GM21423 (cell line): ENCODE data around the gene PAX2.
"Not testable (repeated sequence)": the region's sequence is repeated elsewhere in the genome, so short reads cannot be mapped to it uniquely, and the experiment has no call there.

Experiments
- ATAC-seq: cut with Tn5 transposase; IDR thresholded peaks from one replicate; pipeline ENCODE4 v1.9.1; 2021; ENCODE audit warnings: mild to moderate bottlenecking, moderate library complexity; ENCODE audit not compliant: unreplicated experiment

Gene PAX2

DNA sequence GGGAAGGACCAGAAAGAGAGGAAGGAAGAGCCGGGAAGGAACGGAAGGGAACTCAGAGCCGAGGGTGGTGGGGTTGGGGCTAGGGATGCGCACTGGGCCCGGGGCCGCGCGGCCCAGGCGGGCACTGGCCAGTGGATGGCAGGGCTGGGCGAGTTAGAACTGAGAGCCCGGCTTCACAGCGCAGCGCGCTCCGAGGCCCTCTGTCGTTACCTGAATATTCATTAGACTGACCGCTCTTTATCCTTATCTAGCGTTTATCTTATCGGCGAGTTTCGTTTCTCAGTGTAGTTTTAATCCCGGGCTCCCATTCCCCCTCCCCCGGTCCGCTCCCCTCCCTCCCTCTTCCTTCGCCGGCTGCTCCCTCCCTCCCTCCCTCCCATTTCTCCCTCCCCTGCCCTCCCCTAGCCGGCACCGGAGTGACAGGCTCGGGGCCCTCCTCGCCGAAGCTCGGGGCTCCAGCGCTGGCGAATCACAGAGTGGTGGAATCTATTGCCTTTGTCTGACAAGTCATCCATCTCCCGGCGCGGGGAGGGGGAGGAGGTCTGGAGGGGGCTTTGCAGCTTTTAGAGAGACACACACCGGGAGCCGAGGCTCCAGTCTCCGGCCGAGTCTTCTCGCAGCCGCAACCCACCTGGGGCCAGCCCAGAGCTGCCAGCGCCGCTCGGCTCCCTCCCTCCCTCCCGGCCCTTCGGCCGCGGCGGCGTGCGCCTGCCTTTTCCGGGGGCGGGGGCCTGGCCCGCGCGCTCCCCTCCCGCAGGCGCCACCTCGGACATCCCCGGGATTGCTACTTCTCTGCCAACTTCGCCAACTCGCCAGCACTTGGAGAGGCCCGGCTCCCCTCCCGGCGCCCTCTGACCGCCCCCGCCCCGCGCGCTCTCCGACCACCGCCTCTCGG is at the start of gene PAX2:
Gene PAX2 (plus strand): TSS at position 596 of the 895 bp plus-strand sequence. CDS start 679 bp downstream, outside the sequence.
- ATAC-seq, result no peak

DNA sequence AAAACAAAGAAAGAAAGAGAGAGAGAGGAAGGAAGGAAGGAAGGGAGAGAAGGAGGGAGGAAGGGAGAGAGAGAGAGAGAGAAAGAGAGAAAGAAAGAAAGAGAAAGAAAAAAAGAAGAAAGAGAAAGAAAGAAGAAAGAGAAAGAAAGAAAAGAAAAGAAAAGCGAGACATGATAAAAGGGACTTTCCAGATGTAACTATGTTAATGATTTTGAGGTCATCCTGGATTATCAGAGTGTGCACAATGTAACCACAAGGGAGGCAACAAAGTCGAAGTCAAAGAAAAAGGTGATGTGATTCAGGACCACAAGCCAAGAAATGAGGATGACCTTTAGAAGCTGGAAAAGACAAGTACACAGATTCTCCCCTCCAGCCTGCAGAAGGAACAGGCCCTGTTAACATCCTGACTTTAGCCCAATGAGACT is 48.9 kb upstream of the PAX2 start:
- no peak for ATAC-seq

DNA sequence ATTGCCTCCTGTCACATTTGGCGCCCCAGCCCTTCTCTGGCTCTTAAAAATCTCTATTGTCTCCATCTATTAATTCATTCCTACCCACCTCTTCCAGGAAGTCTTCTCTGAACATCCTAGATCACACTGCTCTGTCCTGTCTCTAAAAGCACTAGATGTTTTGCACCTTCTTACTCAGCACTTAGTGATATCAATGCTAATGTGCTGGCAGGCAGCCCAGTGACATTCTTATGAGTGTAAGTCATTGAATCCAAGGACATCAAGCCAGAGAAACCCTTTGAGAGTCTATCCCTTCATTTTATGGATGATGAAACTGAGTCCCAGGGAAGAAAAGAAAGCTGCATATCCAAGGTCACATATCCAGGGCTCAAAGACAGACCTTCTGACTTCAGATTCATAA is 48.3 kb upstream of the PAX2 start:
- ATAC-seq, result no peak

DNA sequence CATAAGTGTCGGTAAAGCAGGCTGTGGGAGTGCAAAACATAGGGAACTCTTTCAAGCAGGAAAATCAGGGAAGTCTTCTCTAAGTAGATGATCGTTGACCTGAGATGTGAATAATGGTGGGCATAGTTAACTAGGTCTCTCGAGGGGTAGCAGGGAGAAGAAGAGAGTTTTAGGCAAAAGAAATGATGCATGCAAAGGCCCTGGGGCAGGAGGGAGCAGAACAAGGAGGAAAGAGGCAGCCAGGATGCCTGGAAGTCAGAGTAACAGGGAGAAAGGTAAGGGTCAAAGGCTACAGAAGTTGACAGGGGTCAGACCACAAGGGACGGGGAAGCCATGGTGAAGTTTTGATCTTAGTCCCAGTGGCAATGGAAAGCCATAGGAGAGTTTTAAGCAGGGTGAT is 47.8 kb upstream of the PAX2 start:
- ATAC-seq, result no peak

DNA sequence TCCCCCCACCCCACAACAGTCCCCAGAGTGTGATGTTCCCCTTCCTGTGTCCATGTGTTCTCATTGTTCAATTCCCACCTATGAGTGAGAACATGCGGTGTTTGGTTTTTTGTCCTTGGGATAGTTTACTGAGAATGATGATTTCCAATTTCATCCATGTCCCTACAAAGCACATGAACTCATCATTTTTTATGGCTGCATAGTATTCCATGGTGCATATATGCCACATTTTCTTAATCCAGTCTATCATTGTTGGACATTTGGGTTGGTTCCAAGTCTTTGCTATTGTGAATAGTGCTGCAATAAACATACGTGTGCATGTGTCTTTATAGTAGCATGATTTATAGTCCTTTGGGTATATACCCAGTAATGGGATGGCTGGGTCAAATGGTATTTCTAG is 43.7 kb upstream of the PAX2 start:
- not testable (repeated sequence) for ATAC-seq

DNA sequence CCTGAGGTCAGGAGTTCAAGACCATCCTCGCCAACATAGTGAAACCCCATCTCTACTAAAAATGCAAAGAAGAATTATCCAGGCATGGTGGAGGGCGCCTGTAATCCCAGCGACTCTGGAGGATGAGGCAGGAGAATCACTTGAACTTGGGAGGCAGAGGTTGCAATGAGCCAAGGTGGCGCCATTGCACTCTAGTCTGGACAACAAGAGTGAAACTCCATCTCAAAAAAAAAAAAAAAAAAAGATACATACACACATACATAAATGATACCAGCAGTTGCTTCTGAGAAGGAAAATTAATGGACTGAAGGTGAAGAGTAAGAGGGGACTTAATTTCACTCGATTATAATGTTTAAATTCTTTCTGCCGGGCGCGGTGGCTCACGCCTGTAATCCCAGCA is 40.2 kb upstream of the PAX2 start:
- no peak for ATAC-seq

DNA sequence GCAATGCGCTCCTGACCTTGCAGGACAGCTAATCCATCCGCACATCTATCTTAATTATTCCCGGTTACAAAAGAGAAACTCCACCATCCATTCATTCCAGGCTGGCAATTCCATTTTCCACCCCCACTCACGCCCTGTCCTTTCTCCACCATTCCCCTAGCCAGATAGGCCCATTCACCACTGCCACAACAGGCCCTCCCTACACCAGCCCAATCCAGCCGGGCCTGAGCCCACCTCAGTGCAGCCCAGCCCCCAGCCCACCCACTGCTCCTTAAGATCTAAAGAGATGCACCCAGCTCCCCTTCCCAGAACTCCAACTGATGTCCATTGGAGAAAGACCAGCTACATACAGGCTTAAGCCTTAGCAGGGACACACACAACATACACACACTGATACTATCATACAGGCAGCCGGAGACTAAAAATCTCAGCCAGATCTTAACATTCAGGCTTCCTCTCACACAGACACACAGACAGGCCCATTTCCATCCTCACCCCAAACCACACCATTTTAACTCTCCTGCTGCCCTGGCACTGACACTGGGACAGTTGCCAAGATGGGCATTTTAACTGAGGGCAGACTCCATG is 38.0 kb upstream of the PAX2 start:
- ATAC-seq, result no peak

DNA sequence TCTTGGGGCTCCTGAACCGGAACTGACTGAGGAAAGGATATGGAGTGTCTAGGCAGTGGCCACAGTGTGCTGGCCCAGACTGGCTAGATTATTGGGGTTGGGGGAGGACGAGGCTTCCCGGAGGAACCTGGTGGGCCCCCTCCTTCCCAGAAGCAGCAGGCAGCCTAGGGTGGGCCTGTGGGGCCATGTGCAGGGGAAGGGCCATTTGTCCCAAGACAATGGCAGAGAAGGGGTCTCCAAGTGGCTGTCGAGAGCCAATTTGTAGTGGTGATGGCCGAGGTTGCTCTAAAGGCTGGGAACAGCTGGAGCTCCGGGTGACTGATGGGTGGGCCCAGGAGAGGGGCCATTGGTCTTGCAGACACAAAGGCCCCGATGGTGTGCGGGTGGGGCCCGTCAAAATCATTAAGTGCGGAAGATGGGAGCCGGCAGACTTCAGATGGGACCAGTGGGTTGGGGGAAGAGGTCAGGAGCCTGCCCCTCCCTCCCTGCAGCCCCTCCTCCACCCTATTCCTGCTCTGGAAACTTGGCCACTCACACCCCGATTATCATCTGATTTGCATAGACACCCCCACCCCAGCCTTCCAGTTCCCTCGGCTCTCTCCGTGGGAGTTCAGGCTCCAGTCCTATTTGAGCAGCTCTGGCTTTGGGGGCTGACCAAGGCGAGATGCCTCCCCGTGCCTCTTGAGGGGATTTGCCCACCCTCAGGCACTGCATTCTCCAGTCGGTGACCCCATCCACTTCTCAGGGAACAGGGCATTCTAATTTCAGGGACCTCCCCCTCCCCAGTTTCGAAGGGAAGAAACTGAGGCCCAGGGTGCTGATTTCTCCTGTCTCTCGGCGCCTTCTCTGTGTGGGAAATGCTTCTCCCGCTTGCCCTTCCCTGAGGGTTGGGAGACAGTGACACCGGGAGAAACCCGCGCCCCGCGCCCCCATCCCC is 36.0 kb upstream of the PAX2 start:
- ATAC-seq, result no peak

DNA sequence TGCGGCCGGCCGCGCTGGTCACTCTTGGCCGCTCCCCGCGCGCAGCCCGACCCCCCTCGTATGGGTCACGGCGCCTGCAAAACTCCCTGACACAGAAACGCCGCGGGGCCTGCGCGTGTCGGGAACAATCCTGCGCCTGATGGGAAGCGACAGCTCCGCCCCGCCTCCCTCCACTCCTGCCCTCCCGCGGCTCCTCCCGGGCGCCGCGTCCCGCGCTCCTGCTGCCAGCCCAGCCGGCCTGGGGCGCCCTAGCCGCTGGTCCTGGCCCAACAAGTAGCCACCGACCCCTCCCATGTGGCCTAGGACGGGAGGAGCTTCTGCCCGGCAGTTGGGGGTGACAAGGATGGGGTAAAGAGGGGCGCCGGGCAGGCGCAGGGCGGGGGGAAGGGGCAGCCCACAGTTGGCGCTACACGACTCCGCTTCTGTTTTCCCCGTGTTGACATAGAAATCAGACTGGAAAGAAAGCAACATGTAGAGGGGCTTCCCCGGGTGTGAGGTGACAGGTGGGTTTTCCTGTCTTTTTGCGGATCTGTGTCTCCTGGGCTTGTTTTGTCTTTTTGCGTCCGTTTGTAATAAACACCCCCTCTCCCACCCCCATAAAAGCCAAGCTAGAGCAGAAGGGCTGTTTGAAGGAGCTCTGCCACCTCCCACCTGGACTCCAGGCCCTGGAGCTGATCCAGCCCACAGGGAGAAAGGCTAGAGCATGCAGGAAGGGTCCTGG is 35.1 kb upstream of the PAX2 start:
- no peak for ATAC-seq

DNA sequence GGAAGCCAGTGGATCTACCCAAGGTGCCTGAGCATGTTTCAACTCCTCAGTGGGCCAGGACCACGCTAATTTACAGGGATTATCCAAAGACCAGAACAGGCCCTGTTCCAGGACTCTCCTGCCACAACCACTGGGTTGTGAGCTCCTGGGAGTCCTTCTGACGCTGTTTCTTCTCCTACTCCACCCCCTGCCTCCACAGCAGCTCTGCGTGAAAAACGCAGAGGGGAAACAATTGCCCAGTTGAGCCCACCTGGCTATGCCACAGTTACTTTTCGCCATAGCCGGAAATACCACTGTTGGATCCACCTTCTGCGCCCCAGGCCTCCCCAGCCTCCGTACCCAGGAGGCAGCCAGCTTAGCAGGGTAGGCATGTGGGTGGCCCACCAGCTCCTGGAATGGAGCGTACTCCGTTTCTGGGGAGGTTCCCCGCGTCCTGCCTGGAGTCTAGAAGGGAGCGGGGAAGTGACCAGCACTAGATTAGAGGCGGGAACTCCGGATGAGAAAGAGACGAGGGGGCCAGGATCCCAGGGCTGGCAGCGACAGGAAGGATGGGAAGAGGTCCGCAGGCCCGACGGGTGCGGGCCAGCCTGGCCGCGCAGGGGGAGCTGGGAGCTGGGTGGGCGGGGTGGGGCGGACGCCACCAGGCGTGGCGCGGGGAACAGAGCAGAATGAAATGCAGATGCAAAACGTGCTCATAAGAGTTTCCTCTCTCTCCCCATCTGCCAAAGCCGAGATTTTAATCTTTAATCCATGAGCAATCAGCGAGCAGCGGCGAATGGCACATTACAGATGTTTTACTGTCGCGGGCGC is 32.1 kb upstream of the PAX2 start:
- no peak for ATAC-seq

DNA sequence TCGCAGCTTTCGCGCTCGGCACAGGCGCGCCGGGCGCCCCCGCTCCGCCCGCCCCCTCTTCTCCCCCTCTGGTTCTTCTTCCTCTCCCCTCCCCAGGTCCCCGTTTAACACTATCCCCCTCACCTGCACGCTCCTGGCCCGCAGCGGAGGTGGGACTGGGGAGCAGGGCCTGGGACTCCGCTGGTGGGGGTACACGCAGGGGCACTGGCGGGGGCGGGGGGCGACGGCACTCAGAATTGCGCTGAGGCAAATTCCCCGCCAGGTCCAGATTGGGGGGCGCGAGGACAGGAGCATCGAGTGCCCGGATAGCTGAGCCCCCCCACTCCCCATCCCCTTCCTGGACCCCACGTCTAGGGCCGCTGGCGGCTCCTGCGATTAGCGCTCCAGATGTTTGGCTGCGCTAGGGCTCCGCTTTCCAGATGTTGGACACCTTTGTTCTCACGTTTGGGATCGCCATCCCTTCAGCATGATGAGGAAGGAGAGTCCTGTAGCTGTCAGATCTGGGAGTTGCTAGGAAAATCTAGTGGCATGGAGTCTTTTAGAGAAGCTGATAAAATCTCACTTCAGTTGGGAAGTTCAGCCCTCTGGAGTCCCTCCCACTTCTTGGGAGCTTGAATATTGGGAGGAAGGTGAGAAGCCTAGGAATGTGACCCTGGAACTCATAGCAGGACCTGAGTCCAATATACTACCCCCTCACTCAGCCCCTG is 31.4 kb upstream of the PAX2 start:
- no peak for ATAC-seq

DNA sequence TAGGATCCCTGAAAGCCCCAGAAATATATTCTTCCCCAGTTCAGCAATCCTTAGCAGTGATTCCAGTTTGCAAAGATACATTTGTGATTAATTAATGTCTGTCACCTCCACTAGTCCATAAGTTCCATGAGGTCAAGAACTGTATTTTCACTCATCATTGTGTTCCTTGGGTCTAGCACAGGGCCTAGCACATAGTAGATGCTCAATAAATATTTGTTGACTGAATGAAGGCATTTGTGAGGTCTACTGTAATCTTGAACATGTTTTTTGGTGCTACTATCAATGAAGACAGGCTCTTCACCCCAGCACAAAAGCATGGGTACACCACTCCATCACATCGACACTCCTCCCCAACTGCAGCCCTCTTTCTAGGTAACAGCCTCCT is 30.8 kb upstream of the PAX2 start:
- no peak for ATAC-seq

DNA sequence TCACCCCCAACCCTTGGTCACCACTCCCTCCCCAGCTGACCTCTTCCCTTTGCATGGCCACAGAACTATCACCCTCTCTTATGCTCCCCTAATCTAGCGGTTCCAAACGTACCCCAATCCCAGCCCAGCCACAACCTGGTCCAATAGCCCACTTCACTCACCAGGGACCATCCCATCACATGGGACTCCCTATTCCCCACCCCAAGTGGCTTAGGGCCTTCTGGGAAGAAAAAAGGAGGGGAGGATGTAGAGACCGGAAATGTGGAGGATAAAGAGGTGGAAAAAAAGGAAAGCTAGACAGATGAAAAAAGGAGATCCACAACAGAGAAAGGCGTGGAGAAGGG is 30.3 kb upstream of the PAX2 start:
- ATAC-seq, result no peak

DNA sequence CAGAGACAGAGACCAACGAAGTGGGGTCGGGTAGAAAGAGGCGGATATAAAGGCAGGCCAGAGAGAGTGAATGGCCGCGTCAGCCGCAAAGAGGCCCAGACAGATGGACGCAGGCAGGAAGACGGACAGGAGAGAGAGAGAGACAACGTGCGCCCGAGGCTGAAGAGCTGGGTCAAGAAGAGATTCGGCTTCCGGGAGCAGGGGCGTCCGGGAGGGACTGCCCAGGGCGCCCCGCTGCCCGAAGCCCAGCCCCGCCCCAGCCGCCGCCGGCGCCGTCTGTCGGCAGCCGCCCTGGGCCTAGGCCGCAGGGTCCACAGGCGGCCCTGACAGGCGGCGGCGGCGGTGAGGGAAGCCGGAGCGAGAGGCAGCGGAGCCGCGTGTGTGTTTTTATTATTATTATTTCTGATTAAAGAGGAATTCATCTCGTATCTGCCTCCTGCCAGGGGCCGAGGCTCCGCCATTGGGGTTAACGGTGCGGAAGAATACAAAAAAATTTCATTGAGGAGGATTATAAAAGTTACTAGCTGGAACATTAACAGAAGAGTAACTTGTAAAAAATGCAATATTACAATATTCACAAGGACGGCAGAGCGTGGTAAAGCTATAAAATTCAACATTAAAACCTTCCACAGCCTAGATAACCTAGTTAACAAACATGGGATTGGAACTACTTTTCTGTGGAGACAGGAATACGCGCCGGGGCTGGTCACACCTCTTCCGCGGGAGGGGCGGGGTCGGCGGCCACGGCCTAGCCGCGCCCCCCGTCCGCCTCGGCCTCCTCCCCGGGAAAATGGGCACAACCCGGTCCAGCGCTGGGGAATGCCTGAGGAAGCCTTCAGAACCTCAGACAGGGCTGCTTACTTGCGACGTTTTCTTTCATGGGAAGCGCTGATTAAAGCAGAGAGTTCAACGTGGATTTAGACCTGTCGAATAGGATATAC is 29.7 kb upstream of the PAX2 start:
- ATAC-seq, result no peak

DNA sequence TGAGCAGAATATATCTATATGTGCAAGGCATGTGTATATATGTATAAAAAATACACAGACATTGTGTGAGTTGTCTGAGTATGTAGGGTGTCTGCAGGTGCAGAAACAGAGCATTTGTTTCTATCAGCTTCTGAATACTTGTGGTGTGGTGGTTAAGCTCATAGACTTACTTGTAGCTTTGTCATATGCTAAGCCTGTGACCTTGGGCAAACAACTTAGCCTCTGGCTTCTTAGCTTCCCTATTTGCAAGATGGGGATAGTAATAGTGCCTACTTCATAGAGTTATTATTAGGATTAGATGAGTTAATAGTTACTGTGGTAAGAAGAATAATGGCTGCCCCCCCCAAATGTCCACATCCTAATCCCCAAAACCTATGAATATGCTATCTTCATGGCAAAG is 28.2 kb upstream of the PAX2 start:
- no peak for ATAC-seq

DNA sequence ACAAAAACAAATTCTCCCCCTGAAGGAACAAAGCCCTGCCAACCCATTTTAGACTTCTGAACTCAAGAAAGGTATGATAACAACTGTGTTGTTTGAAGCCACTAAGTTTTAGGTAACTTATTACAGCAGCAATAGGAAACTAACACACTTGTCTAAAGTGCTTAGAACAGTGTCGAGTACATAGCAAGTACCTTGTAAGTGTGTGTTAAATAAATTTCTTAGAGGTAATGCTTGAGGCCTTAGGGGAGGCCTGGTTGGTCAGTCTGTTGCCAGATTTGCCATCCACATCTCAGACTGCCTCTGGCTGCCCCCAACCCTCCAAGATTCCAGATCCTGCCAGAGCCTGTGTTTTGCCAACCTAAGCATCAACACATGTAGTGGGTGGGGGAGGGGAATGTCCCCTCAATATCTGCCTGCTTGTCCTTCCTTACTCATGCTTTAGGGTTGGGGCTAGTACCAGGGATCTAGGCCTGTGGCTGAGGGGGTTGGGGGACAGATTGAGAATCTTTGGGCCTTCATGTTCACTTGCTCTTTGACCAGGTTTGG is 27.1 kb upstream of the PAX2 start:
- ATAC-seq, result no peak

DNA sequence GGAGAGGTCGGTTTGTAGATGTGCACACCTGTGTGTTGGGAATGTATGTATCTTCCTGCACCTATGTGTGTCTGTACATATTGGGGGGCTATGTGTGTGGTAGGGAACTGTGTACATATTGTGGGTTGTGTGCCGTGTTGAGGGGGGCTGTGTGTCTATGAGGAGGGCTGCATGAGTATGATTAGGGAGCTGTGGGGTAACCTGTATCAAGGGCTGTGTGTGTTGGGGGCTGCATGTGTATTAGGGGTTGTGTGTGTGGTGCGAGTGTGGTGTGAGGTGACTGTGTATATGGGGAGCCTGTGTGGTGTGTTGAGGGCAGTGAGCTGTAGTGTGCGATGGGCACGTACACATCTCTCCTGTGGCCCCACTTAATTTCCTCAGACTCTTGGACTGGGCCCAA is 22.2 kb upstream of the PAX2 start:
- ATAC-seq, result no peak
